Activated CD8-positive, alpha-beta memory T cell treated with anti-CD3 and anti-CD28 coated beads, Interleukin-2, amount 50 U/mL, for 4 hours (primary cell): ENCODE results near the gene SPCS1.
A peak's percentile ranks its signal among the peaks of the same experiment; 100 is the strongest.
"Not testable (repeated sequence)": the region's sequence is repeated elsewhere in the genome, so short reads cannot be mapped to it uniquely, and the experiment has no call there.

Source experiments
- DNase-seq: peaks from one replicate; pipeline ENCODE4 v3.0.0-alpha.2; 2020

SPCS1 gene

GRCh38 chr3:52705688-52706686 is at the start of gene SPCS1, which contains the start of gene GLT8D1:
TSS of gene SPCS1 (plus strand) at chr3:52706106. CDS start at chr3:52706247, 141 bp downstream.
TSS of gene GLT8D1 (minus strand) at chr3:52705791. CDS start at chr3:52700460, 5,331 bp downstream.
- DNase-seq, result peak; percentile 83

GRCh38 chr3:52660046-52660445 is 45.9 kb upstream of the SPCS1 start:
- no peak for DNase-seq

- DNase-seq, result no peak
These were observed 42.8 kb upstream of the SPCS1 start for GRCh38 chr3:52663098-52663497.

- no peak for DNase-seq
These were observed 35.0 kb upstream of the SPCS1 start for GRCh38 chr3:52670621-52671521.

GRCh38 chr3:52671676-52672075 is 34.2 kb upstream of the SPCS1 start:
- no peak for DNase-seq

- DNase-seq, result not testable (repeated sequence)
These were observed 29.7 kb upstream of the SPCS1 start for GRCh38 chr3:52676201-52676600.

GRCh38 chr3:52678265-52679198 is 27.4 kb upstream of the SPCS1 start:
- DNase-seq, result no peak

- DNase-seq, result no peak
These were observed 26.7 kb upstream of the SPCS1 start for GRCh38 chr3:52679199-52679538.

GRCh38 chr3:52679811-52680210 is 26.1 kb upstream of the SPCS1 start:
- no peak for DNase-seq

GRCh38 chr3:52681596-52681995 is 24.3 kb upstream of the SPCS1 start:
- DNase-seq, result no peak

GRCh38 chr3:52682016-52682415 is 23.9 kb upstream of the SPCS1 start:
- DNase-seq, result no peak

GRCh38 chr3:52683611-52684010 is 22.3 kb upstream of the SPCS1 start:
- no peak for DNase-seq

GRCh38 chr3:52684184-52684583 is 21.7 kb upstream of the SPCS1 start:
- DNase-seq, result no peak

GRCh38 chr3:52685285-52685708 is 20.6 kb upstream of the SPCS1 start:
- DNase-seq, result peak; percentile 70

- peak; percentile 91 for DNase-seq
These were observed 19.9 kb upstream of the SPCS1 start, which contains the start of the genes GNL3 and PBRM1 for GRCh38 chr3:52685709-52686691. TSS of gene GNL3 (plus strand) at chr3:52686032. CDS start at chr3:52686093, 61 bp downstream. TSS of gene PBRM1 (minus strand) at chr3:52685913.

GRCh38 chr3:52688266-52688665 is 17.6 kb upstream of the SPCS1 start:
- DNase-seq, result no peak

- DNase-seq, result no peak
These were observed 16.8 kb upstream of the SPCS1 start for GRCh38 chr3:52689151-52689550.

GRCh38 chr3:52690560-52690959 is 15.3 kb upstream of the SPCS1 start:
- DNase-seq, result no peak

GRCh38 chr3:52693071-52693470 is 12.8 kb upstream of the SPCS1 start:
- DNase-seq, result no peak

- DNase-seq, result no peak
These were observed 11.2 kb upstream of the SPCS1 start for GRCh38 chr3:52694528-52695189.
